HEK293 (cell line): ENCODE data around the gene C3orf20.

ENCODE experiments used
- CTCF ChIA-PET: fragments of 350-600 bp; formaldehyde crosslinking; extraction: SDS; loops from one replicate; lab custom pipeline; 2021; ENCODE audit warnings: antibody characterized with exemption; lab: Yijun Ruan, JAX
- POLR2A ChIA-PET: fragments of 300-600 bp; formaldehyde crosslinking; extraction: SDS; loops from one replicate; lab custom pipeline; 2020; ENCODE audit warnings: antibody characterized with exemption, inconsistent platforms; lab: Yijun Ruan, JAX
- H3K27ac ChIP-seq: fragments of 200-500 bp; sonication (Bioruptor generic); 2 replicates; pipeline ENCODE4 v1.5.1; 2014; ENCODE audit warnings: low read depth, low read length, control low read depth, inconsistent platforms; ENCODE audit errors: extremely low read depth
- H3K36me3 ChIP-seq, 2 experiments: fragments of 200-500 bp in 1 of 2; sonication (Bioruptor generic) in 1 of 2; 1 replicate in 1 of 2; 2 replicates in 1 of 2; pipeline ENCODE4 v1.5.1; 2014 to 2017; ENCODE audit warnings: inconsistent platforms in 2 of 2, low read length in 2 of 2; ENCODE audit not compliant: control insufficient read depth in 2 of 2, insufficient read depth in 1 of 2
- H3K4me1 ChIP-seq: fragments of 200-500 bp; sonication (Bioruptor generic); 2 replicates; pipeline ENCODE4 v1.5.1; 2014; ENCODE audit warnings: mild to moderate bottlenecking, low read length, inconsistent platforms; ENCODE audit not compliant: control insufficient read depth, insufficient read depth
- H3K4me3 ChIP-seq: 2 replicates; pipeline ENCODE4 v1.5.1; 2011; ENCODE audit warnings: low read depth, mild to moderate bottlenecking, control low read depth, low read length, moderate library complexity
- H3K9me3 ChIP-seq: fragments of 200-500 bp; sonication (Bioruptor generic); 2 replicates; pipeline ENCODE4 v1.5.1; 2014; ENCODE audit warnings: low read depth, low read length, inconsistent platforms; ENCODE audit not compliant: control insufficient read depth, insufficient read depth
- KLF8 ChIP-seq: fragments of 450-650 bp; formaldehyde crosslinking; IDR thresholded peaks from 2 replicates; pipeline ENCODE4 v1.5.1; 2016; ENCODE audit warnings: missing biosample characterization, missing genetic modification characterization
- MEIS1 ChIP-seq: sonication (generic); formaldehyde crosslinking; IDR thresholded peaks from 2 replicates; pipeline ENCODE4 v1.8.1; 2022; ENCODE audit warnings: missing genetic modification reagents, mild to moderate bottlenecking, borderline replicate concordance
- SP3 ChIP-seq: fragments of 450-650 bp; formaldehyde crosslinking; IDR thresholded peaks from 2 replicates; pipeline ENCODE4 v1.5.1; 2016; ENCODE audit warnings: missing biosample characterization, missing genetic modification characterization
- ZBTB11 ChIP-seq: fragments of 450-650 bp; formaldehyde crosslinking; conservative IDR thresholded peaks from 2 replicates; pipeline ENCODE4 v1.5.1; 2016; ENCODE audit warnings: low read depth, missing biosample characterization, missing genetic modification characterization
- ZBTB17 ChIP-seq: fragments of 450-650 bp; formaldehyde crosslinking; IDR thresholded peaks from 2 replicates; pipeline ENCODE4 v1.5.1; 2016; ENCODE audit warnings: missing biosample characterization, missing genetic modification characterization
- ZBTB44 ChIP-seq: fragments of 450-650 bp; IDR thresholded peaks from 2 replicates; pipeline ENCODE4 v1.5.1; 2018; ENCODE audit warnings: missing biosample characterization, mild to moderate bottlenecking, missing genetic modification characterization
- ZNF114 ChIP-seq: fragments of 450-650 bp; formaldehyde crosslinking; IDR thresholded peaks from 2 replicates; pipeline ENCODE4 v1.5.0; 2017; ENCODE audit warnings: missing biosample characterization, missing genetic modification characterization
- ZNF248 ChIP-seq: fragments of 450-650 bp; formaldehyde crosslinking; IDR thresholded peaks from 2 replicates; pipeline ENCODE4 v1.5.1; 2017; ENCODE audit warnings: missing biosample characterization, missing genetic modification characterization
- ZNF280D ChIP-seq: fragments of 450-650 bp; formaldehyde crosslinking; IDR thresholded peaks from 2 replicates; pipeline ENCODE4 v1.5.1; 2016; ENCODE audit warnings: missing biosample characterization, missing genetic modification characterization
- ZNF37A ChIP-seq: fragments of 450-650 bp; IDR thresholded peaks from 2 replicates; pipeline ENCODE4 v1.5.1; 2018; ENCODE audit warnings: missing biosample characterization, missing genetic modification characterization
- ZNF600 ChIP-seq: fragments of 450-650 bp; formaldehyde crosslinking; IDR thresholded peaks from 2 replicates; pipeline ENCODE4 v1.5.1; 2016; ENCODE audit warnings: missing biosample characterization, missing genetic modification characterization
- ZNF707 ChIP-seq: fragments of 450-650 bp; formaldehyde crosslinking; IDR thresholded peaks from 2 replicates; pipeline ENCODE4 v1.5.1; 2016; ENCODE audit warnings: missing biosample characterization, missing genetic modification characterization
- ZNF776 ChIP-seq: fragments of 450-650 bp; formaldehyde crosslinking; IDR thresholded peaks from 2 replicates; pipeline ENCODE4 v1.5.0; 2017; ENCODE audit warnings: missing biosample characterization, missing genetic modification characterization, borderline replicate concordance

C3orf20 gene

GRCh38 chr3:14647976-14648955 lies 26.7 kb upstream of the C3orf20 start:
- H3K4me1 ChIP-seq, result peaks cover 2% of the 10 kb centered on the region; the same call in 1 of the 2 replicates
- TF ChIP-seq ZNF248 (tag by site-specific recombination) (no peak), ZNF776 (tag by site-specific recombination) (no peak), KLF8 (tag by site-specific recombination) (no peak), ZBTB11 (tag by site-specific recombination) (no peak), ZNF600 (tag by site-specific recombination) (0 out of 2 replicates have a peak, but pooled peaks have one; percentile 18), ZBTB17 (no peak), ZNF707 (tag by site-specific recombination) (no peak)
- TF ChIP-seq, all 188 proteins: peak for 1
- no peaks in the 10 kb centered on the region for H3K9me3 ChIP-seq
- POLR2A ChIA-PET, result interaction anchor here (0.6 kb wide), 1 partner anchor 1015 kb away, joined by 7 read pairs; no protein-coding TSS in a partner anchor
- H3K27ac ChIP-seq, result no peak overlapping the region
- CTCF ChIA-PET, result interaction anchor here (0.6 to 0.8 kb wide), 3 partner anchors 14 to 769 kb away, joined by 3 to 4 read pairs (median 3); no protein-coding TSS in a partner anchor
- no peak overlapping the region for H3K4me3 ChIP-seq
- no peaks in the 10 kb centered on the region for H3K36me3 ChIP-seq

- TF ChIP-seq ZNF280D (tag by site-specific recombination), result no peak
- no peak for TF ChIP-seq ZNF114 (tag by site-specific recombination)
- TF ChIP-seq SP3 (tag by site-specific recombination), result no peak
- no peak for TF ChIP-seq MEIS1
- TF ChIP-seq ZBTB44, result no peak
- no peak for TF ChIP-seq ZNF37A (tag by site-specific recombination)
- TF ChIP-seq, all 188 proteins: peak for 0
- POLR2A ChIA-PET, result no interaction called here
- Histone ChIP-seq H3K4me1 (peaks cover 5% of the 10 kb centered on the region), H3K9me3 (no peaks in the 10 kb centered on the region), H3K4me3 (no peak overlapping the region), H3K27ac (no peak overlapping the region), H3K36me3 (peaks cover 4% of the 10 kb centered on the region in 2 experiments; a peak in 2 of 3 replicates)
- CTCF ChIA-PET, result interaction anchor here (0.7 kb wide), 1 partner anchor 17 kb away, joined by 3 read pairs; no protein-coding TSS in a partner anchor
Measured at GRCh38 chr3:14649466-14649865, 25.5 kb upstream of the C3orf20 start.
